Spleen (tissue), 11 donors: ENCODE measurements around the gene SRGAP3. TPM values are rescaled to one million over a fixed set of nuclear protein-coding genes. Genes with fewer than 3 reads are reported as not detected.

ENCODE experiments used
- DNase-seq: peaks from one replicate; pipeline ENCODE4 v3.0.0-alpha.2; 2020
- H3K27ac ChIP-seq, 8 donors: fragments of 200-600 bp; sonication (generic) in 7 of 8; 1 replicate in 4 of 8; 2 replicates in 4 of 8; pipeline versions ENCODE4 v1.5.0 to v1.8.0; 2016 to 2021; ENCODE audit warnings: inconsistent platforms in 4 of 8, mild to moderate bottlenecking in 4 of 8, moderate library complexity in 1 of 8
- H3K27me3 ChIP-seq, 7 donors: fragments of 200-600 bp; sonication (generic) in 6 of 7; replicated peaks in 1 of 7; 1 replicate in 4 of 7; 2 replicates in 3 of 7; pipeline versions ENCODE4 v1.5.0 to v1.8.0; 2016 to 2021; ENCODE audit warnings: inconsistent platforms in 3 of 7, mild to moderate bottlenecking in 1 of 7
- H3K36me3 ChIP-seq, 6 donors: fragments of 200-600 bp; sonication (generic) in 5 of 6; 1 replicate in 4 of 6; 2 replicates in 2 of 6; pipeline versions ENCODE4 v1.5.0 to v1.8.0; 2016 to 2021; ENCODE audit warnings: inconsistent platforms in 2 of 6
- H3K4me1 ChIP-seq, 6 donors: fragments of 200-600 bp; sonication (generic) in 5 of 6; 1 replicate in 3 of 6; 2 replicates in 3 of 6; pipeline versions ENCODE4 v1.5.0 to v1.8.0; 2016 to 2021; ENCODE audit warnings: inconsistent platforms in 3 of 6
- H3K4me3 ChIP-seq, 8 donors: fragments of 200-600 bp; sonication (generic) in 7 of 8; 1 replicate in 4 of 8; 2 replicates in 4 of 8; pipeline versions ENCODE4 v1.5.0 to v1.8.0; 2016 to 2021; ENCODE audit warnings: inconsistent platforms in 4 of 8, mild to moderate bottlenecking in 4 of 8, moderate library complexity in 2 of 8
- H3K9me3 ChIP-seq, 8 donors: fragments of 200-600 bp; sonication (generic) in 7 of 8; 1 replicate in 4 of 8; 2 replicates in 4 of 8; pipeline versions ENCODE4 v1.5.0 to v1.8.0; 2016 to 2021; ENCODE audit warnings: inconsistent platforms in 4 of 8
- POLR2A ChIP-seq, 3 donors: fragments of 450-650 bp; IDR thresholded peaks; one replicate each; pipeline ENCODE4 v1.5.1; 2017; ENCODE audit warnings: antibody characterized with exemption in 3 of 3, mild to moderate bottlenecking in 1 of 3
- POLR2AphosphoS5 ChIP-seq, 3 donors: sonication (generic); formaldehyde crosslinking; IDR thresholded peaks; one replicate each; pipeline ENCODE4 v1.5.1; 2017; ENCODE audit warnings: antibody characterized with exemption in 3 of 3
- WGBS, 5 donors: extraction: QIAGEN DNeasy Blood & Tissue Kit in 3 of 5; methylation state at CpG; one replicate each; pipeline versions ENCODE4 v1.1.5 to v1.1.7; 2013 to 2018; 5-methylcytosine and 5-hydroxymethylcytosine counted together
- intact Hi-C: fragments of 100-400 bp; cut with DNase I; formaldehyde crosslinking; loops from one replicate; pipeline ENCODE4 v1.15.0; 2023; ENCODE audit warnings: low total_unique reads
- polyA plus RNA-seq, 3 donors: library from polyadenylated mRNA; stranded (reverse); fragments of 200-250 nt; gene quantifications; one replicate each; pipeline ENCODE4 v1.2.1, GENCODE V29; 2013
- total RNA-seq, 7 donors: library from RNA; depleted of rRNA in 3 of 7; stranded (reverse); fragments of >200 nt in 3 of 7; fragmentation: NEBNext Ultra II Directional in 4 of 7; extraction: Animal tissue kit (Norgen Biotek cat#: 25700) in 4 of 7; gene quantifications; one replicate each; pipeline versions ENCODE4 v1.1.0 to v1.2.1, GENCODE V29; 2016 to 2021
- TF ChIP-seq, protein P1 (sequence below), 11 experiments: fragments of 200-600 bp in 7 of 11; fragments of 450-650 bp in 4 of 11; sonication (generic) in 4 of 11; IDR thresholded peaks in 8 of 11; conservative IDR thresholded peaks in 3 of 11; 1 replicate in 7 of 11; 2 replicates in 4 of 11; pipeline versions ENCODE4 v1.4.0 to v1.8.0; 2016 to 2021; ENCODE audit warnings: antibody characterized with exemption in 11 of 11, inconsistent platforms in 4 of 11, mild to moderate bottlenecking in 1 of 11
- donor health status: healthy with polysubstance abuse.
- donor health status: DM: no; HTN: no; CAD: no; lungs with moderate emphysema.
- donor health status: DM: no; HTN: no; CAD: no.
- donor health status: Bipolar disorder and iron deficiency.
- donor health status: healthy.
- donor health status: DM: no; HTN: no; CAD: no.
- donor health status: DM: yes; HTN: yes; CAD: no.

Gene SRGAP3
- total and polyA plus RNA-seq, 10 donors = 0.54 to 10.3 (median 6.4) TPM

DNA sequence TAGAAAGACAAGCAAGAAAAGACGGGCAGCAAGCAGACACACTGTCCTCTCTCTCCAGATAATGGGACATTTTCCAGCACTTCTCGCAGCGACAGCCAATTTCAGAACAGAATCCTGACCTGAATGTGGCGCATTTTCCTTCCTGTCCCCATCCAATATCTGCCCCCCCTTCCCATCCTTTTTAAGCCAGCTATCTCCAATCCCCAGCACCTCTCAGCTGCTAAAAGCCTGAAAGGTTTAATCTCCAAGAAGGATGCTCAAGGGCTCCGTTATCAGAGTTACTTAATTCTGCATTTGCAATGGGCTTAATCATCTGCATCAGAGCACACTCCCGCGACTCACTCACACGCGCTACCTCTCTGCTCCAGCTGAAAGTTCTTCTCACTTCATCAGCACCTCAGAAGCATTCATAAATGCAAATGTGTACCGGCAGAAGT lies 50.5 kb downstream of the SRGAP3 start:
- DNase-seq = no peak
- WGBS, 5 donors = 81 to 87% (median 82%) methylated on average over 10 of the region's 10 CpGs
- intact Hi-C loops = no loop called here

GRCh38 chr3:9198261-9198660 lies 51.2 kb downstream of the SRGAP3 start:
- Histone ChIP-seq H3K4me3 (no peak overlapping the region), H3K4me1 (no peaks in the 10 kb centered on the region), H3K27ac (no peak overlapping the region), H3K27me3 (no peaks in the 10 kb centered on the region), H3K9me3 (no peaks in the 10 kb centered on the region), H3K36me3 (no peaks in the 10 kb centered on the region)
- 58 to 93% (median 90%) methylated on average over 3 of the region's 3 CpGs for WGBS, 5 donors
- no peak for TF ChIP-seq POLR2A (IDR thresholded peaks at IDR 0.05)
- TF ChIP-seq, protein P1, sequence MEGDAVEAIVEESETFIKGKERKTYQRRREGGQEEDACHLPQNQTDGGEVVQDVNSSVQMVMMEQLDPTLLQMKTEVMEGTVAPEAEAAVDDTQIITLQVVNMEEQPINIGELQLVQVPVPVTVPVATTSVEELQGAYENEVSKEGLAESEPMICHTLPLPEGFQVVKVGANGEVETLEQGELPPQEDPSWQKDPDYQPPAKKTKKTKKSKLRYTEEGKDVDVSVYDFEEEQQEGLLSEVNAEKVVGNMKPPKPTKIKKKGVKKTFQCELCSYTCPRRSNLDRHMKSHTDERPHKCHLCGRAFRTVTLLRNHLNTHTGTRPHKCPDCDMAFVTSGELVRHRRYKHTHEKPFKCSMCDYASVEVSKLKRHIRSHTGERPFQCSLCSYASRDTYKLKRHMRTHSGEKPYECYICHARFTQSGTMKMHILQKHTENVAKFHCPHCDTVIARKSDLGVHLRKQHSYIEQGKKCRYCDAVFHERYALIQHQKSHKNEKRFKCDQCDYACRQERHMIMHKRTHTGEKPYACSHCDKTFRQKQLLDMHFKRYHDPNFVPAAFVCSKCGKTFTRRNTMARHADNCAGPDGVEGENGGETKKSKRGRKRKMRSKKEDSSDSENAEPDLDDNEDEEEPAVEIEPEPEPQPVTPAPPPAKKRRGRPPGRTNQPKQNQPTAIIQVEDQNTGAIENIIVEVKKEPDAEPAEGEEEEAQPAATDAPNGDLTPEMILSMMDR (IDR thresholded peaks at IDR 0.05 in 8 of 11, conservative IDR thresholded peaks at IDR 0.05 in 3 of 11) = no peak
- TF ChIP-seq POLR2AphosphoS5 (IDR thresholded peaks at IDR 0.05) = no peak
- DNase-seq = no peak
- intact Hi-C loops = no loop called here

More for the DNA sequence above, 50.5 kb downstream of the SRGAP3 start:
- no peaks in the 10 kb centered on the region for H3K9me3 ChIP-seq
- no peaks in the 10 kb centered on the region for H3K27me3 ChIP-seq
- H3K27ac ChIP-seq = no peak overlapping the region
- no peaks in the 10 kb centered on the region for H3K4me1 ChIP-seq
- no peaks in the 10 kb centered on the region for H3K36me3 ChIP-seq
- H3K4me3 ChIP-seq = no peak overlapping the region
- TF ChIP-seq POLR2A (IDR thresholded peaks at IDR 0.05) = no peak
- TF ChIP-seq, protein P1 (IDR thresholded peaks at IDR 0.05 in 8 of 11, conservative IDR thresholded peaks at IDR 0.05 in 3 of 11) = no peak
- TF ChIP-seq POLR2AphosphoS5 (IDR thresholded peaks at IDR 0.05) = no peak

GRCh38 chr3:9196020-9196419 lies 53.4 kb downstream of the SRGAP3 start:
- Histone ChIP-seq H3K36me3 (no peaks in the 10 kb centered on the region), H3K4me1 (no peaks in the 10 kb centered on the region), H3K4me3 (no peak overlapping the region), H3K27me3 (no peaks in the 10 kb centered on the region), H3K9me3 (no peaks in the 10 kb centered on the region), H3K27ac (no peak overlapping the region)
- TF ChIP-seq POLR2A (IDR thresholded peaks at IDR 0.05) (no peak), POLR2AphosphoS5 (IDR thresholded peaks at IDR 0.05) (no peak)
- TF ChIP-seq, protein P1 (IDR thresholded peaks at IDR 0.05 in 8 of 11, conservative IDR thresholded peaks at IDR 0.05 in 3 of 11) = no peak
- DNase-seq = no peak
- intact Hi-C loops = no loop called here
- WGBS, 5 donors = 61 to 77% (median 67%) methylated on average over 7 of the region's 7 CpGs

GRCh38 chr3:9195390-9195789 lies 54.1 kb downstream of the SRGAP3 start:
- DNase-seq = no peak
- no peak for TF ChIP-seq POLR2A (IDR thresholded peaks at IDR 0.05)
- TF ChIP-seq, protein P1 (IDR thresholded peaks at IDR 0.05 in 8 of 11, conservative IDR thresholded peaks at IDR 0.05 in 3 of 11) = no peak
- no peak for TF ChIP-seq POLR2AphosphoS5 (IDR thresholded peaks at IDR 0.05)
- no peaks in the 10 kb centered on the region for H3K36me3 ChIP-seq
- WGBS, 5 donors = 78 to 92% (median 90%) methylated on average over 2 to 3 of the region's 3 CpGs
- no peaks in the 10 kb centered on the region for H3K27me3 ChIP-seq
- H3K4me1 ChIP-seq = no peaks in the 10 kb centered on the region
- H3K9me3 ChIP-seq = no peaks in the 10 kb centered on the region
- no peak overlapping the region for H3K27ac ChIP-seq
- intact Hi-C loops = no loop called here
- H3K4me3 ChIP-seq = no peak overlapping the region
